Measurements from ENCODE around the gene WFDC1. TPM values are rescaled to one million over a fixed set of nuclear protein-coding genes. Genes with fewer than 3 reads are reported as not detected.

Gene WFDC1
- total and polyA plus RNA-seq, 2 of the 4 experiments (the other 2 are of a cell fraction) = 4.7 to 6.8 TPM

GRCh38 chr16:84274515-84274914, 20.2 kb upstream of the WFDC1 start:
- POLR2A ChIA-PET (ENCODE audit: unreplicated experiment) = no interaction called here
- H2AK5ac ChIP-seq (ENCODE audit: low read depth, low read length) = no peak overlapping the region

More at GRCh38 chr16:84274515-84274914, 20.2 kb upstream of the WFDC1 start:
- Histone ChIP-seq H4K8ac (ENCODE audit: low read depth in 2 of 2, low read length in 2 of 2) (no peak overlapping the region), H2BK15ac (ENCODE audit: low read depth, low read length) (no peak overlapping the region), H4K5ac (ENCODE audit: low read depth, low read length) (no peak overlapping the region), H3K9ac (ENCODE audit: low read depth, low read length) (no peak overlapping the region), H3K4me3 (ENCODE audit: insufficient read depth, low read depth, low read length) (no peak overlapping the region), H3K79me1 (ENCODE audit: low read depth in 1 of 2, low read length in 2 of 2) (no peaks in the 10 kb centered on the region), H3K56ac (ENCODE audit: extremely low read depth, insufficient read depth, low read length) (no peak overlapping the region), H3K4ac (ENCODE audit: low read depth, low read length) (no peak overlapping the region), H3K18ac (ENCODE audit: low read depth, low read length) (no peak overlapping the region), H3K23ac (ENCODE audit: low read depth, low read length) (no peak overlapping the region), H2AFZ (replicated peaks; ENCODE audit: low read length, poor library complexity) (no peak overlapping the region), H3K4me1 (ENCODE audit: control insufficient read depth, insufficient read depth, low read length) (no peaks in the 10 kb centered on the region), H3K4me2 (ENCODE audit: low read depth, low read length) (no peak overlapping the region), H2BK20ac (ENCODE audit: low read depth, low read length) (no peak overlapping the region), H3K36me3 (ENCODE audit: control insufficient read depth, insufficient read depth, low read length) (no peaks in the 10 kb centered on the region), H3K9me3 (ENCODE audit: control insufficient read depth, insufficient read depth, low read length) (no peaks in the 10 kb centered on the region; the same call in 1 of the 2 replicates), H3K14ac (replicated peaks; ENCODE audit: low read depth, low read length) (no peak overlapping the region), H4K91ac (ENCODE audit: insufficient read depth, low read depth, low read length) (no peak overlapping the region), H2AK9ac (replicated peaks; ENCODE audit: low read depth, low read length, poor library complexity) (no peak overlapping the region), H2BK120ac (ENCODE audit: low read depth, low read length) (no peak overlapping the region), H4K20me1 (ENCODE audit: insufficient read depth, low read length) (no peaks in the 10 kb centered on the region), H3K27me3 (ENCODE audit: control insufficient read depth, insufficient read depth, low read length) (peaks cover 39% of the 10 kb centered on the region), H3K9me1 (ENCODE audit: insufficient read depth, low read length) (no peaks in the 10 kb centered on the region), H2BK5ac (ENCODE audit: low read depth, low read length, poor library complexity, severe bottlenecking) (no peak overlapping the region), H3K27ac (ENCODE audit: insufficient read depth, low read length) (no peak overlapping the region)
- 85% methylated on average over 4 of the region's 9 CpGs; no CpG with 5 or more reads in 1 of the 2 experiments for WGBS, 2 experiments (ENCODE audit: extremely low coverage in 2 of 2, insufficient read length in 1 of 2)
- DNase-seq = no peak
- intact Hi-C loops (cut with micrococcal nuclease) (no loop called here), dilution Hi-C loops (cut with HindIII; ENCODE audit: low sequenced_read_pairs, unreplicated experiment) (no loop called here), in situ Hi-C loops (cut with MboI; ENCODE audit: low sequenced_read_pairs) (no loop called here)
- TF ChIP-seq, protein P1, sequence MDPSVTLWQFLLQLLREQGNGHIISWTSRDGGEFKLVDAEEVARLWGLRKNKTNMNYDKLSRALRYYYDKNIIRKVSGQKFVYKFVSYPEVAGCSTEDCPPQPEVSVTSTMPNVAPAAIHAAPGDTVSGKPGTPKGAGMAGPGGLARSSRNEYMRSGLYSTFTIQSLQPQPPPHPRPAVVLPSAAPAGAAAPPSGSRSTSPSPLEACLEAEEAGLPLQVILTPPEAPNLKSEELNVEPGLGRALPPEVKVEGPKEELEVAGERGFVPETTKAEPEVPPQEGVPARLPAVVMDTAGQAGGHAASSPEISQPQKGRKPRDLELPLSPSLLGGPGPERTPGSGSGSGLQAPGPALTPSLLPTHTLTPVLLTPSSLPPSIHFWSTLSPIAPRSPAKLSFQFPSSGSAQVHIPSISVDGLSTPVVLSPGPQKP (IDR thresholded peaks at IDR 0.05; ENCODE audit: borderline replicate concordance, low read depth, low read length) = no peak
- no peak for TF ChIP-seq NFE2L2 (IDR thresholded peaks at IDR 0.05; ENCODE audit: low read depth, low read length)
- TF ChIP-seq CEBPB (IDR thresholded peaks at IDR 0.05; ENCODE audit: low read depth, low read length) = no peak
- TF ChIP-seq, protein P2, sequence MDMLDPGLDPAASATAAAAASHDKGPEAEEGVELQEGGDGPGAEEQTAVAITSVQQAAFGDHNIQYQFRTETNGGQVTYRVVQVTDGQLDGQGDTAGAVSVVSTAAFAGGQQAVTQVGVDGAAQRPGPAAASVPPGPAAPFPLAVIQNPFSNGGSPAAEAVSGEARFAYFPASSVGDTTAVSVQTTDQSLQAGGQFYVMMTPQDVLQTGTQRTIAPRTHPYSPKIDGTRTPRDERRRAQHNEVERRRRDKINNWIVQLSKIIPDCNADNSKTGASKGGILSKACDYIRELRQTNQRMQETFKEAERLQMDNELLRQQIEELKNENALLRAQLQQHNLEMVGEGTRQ (IDR thresholded peaks at IDR 0.05; ENCODE audit: low read depth, low read length) = no peak
- TF ChIP-seq RAD21 (IDR thresholded peaks at IDR 0.05; ENCODE audit: low read length) = no peak
- TF ChIP-seq MAFK (IDR thresholded peaks at IDR 0.05; ENCODE audit: low read depth, low read length) = no peak
- no peak for TF ChIP-seq MAZ (IDR thresholded peaks at IDR 0.05; ENCODE audit: borderline replicate concordance, low read depth, low read length)
- CTCF ChIA-PET = interaction anchor here (4.1 kb wide), 1 partner anchor 33 kb away, joined by 15 read pairs; no protein-coding TSS in a partner anchor
- ATAC-seq (ENCODE audit: low read depth) = no peak
- BruUV-seq (replicated peaks) = no TSS peak

Measured in IMR-90 (cell line).